NCI-H524 (cell line): ENCODE results near the gene ZBTB20.

ENCODE experiments used
- DNase-seq, 2 experiments: peaks; one replicate each; lab custom pipeline; 2025; lab: John Stamatoyannopoulos, UW

The ZBTB20 gene

GRCh38 chr3:114872050-114872449 lies 275.0 kb downstream of the ZBTB20 start:
- no peak for DNase-seq

- DNase-seq, result no peak
Measured at GRCh38 chr3:114867835-114868503, 279.1 kb downstream of the ZBTB20 start.

GRCh38 chr3:114867359-114867758 lies 279.7 kb downstream of the ZBTB20 start:
- no peak for DNase-seq

- no peak for DNase-seq
Measured at GRCh38 chr3:114866430-114866829, 280.7 kb downstream of the ZBTB20 start.

GRCh38 chr3:114864970-114865369 lies 282.1 kb downstream of the ZBTB20 start:
- no peak for DNase-seq

- no peak for DNase-seq
Measured at GRCh38 chr3:114863848-114864247, 283.2 kb downstream of the ZBTB20 start.

- DNase-seq, result peak; percentile 9 to 70
Measured at GRCh38 chr3:114861666-114862065, 285.4 kb downstream of the ZBTB20 start.

- no peak for DNase-seq
Measured at GRCh38 chr3:114860531-114860930, 286.6 kb downstream of the ZBTB20 start.

GRCh38 chr3:114858329-114858728 lies 288.8 kb downstream of the ZBTB20 start:
- no peak for DNase-seq

GRCh38 chr3:114857299-114857701 lies 289.8 kb downstream of the ZBTB20 start:
- no peak for DNase-seq

GRCh38 chr3:114856835-114857234 lies 290.3 kb downstream of the ZBTB20 start:
- no peak for DNase-seq

- no peak for DNase-seq
Measured at GRCh38 chr3:114855839-114856238, 291.2 kb downstream of the ZBTB20 start.

- DNase-seq, result no peak
Measured at GRCh38 chr3:114852966-114853365, 294.1 kb downstream of the ZBTB20 start.

- DNase-seq, result no peak
Measured at GRCh38 chr3:114850898-114851297, 296.2 kb downstream of the ZBTB20 start.

GRCh38 chr3:114848643-114849350 lies 298.3 kb downstream of the ZBTB20 start:
- no peak for DNase-seq

GRCh38 chr3:114848082-114848481 lies 299.0 kb downstream of the ZBTB20 start:
- no peak for DNase-seq

GRCh38 chr3:114847564-114847963 lies 299.5 kb downstream of the ZBTB20 start:
- no peak for DNase-seq

- no peak for DNase-seq
Measured at GRCh38 chr3:114846779-114847178, 300.3 kb downstream of the ZBTB20 start.

- peak in 1 of 2 experiments; percentile 12 for DNase-seq
Measured at GRCh38 chr3:114846252-114846651, 300.8 kb downstream of the ZBTB20 start.

- no peak for DNase-seq
Measured at GRCh38 chr3:114841515-114841914, 305.6 kb downstream of the ZBTB20 start.

GRCh38 chr3:114839476-114839875 lies 307.6 kb downstream of the ZBTB20 start:
- DNase-seq, result peak in 1 of 2 experiments; percentile 48

- DNase-seq, result no peak
Measured at GRCh38 chr3:114838025-114838424, 309.1 kb downstream of the ZBTB20 start.

GRCh38 chr3:114834175-114834940 lies 312.7 kb downstream of the ZBTB20 start:
- DNase-seq, result no peak
